ENCODE data around the gene ZNF317. TPM values are rescaled to one million over a fixed set of nuclear protein-coding genes. Genes with fewer than 3 reads are reported as not detected.

ZNF317 gene
- total RNA-seq, 4 donors from 2014 or later, result 17.6 to 24.8 (median 21.5) TPM

GRCh38 chr19:9149997-9150396, 9.8 kb downstream of the ZNF317 start:
- Histone ChIP-seq H3K27ac (replicated peaks in 1 of 4) (no peak overlapping the region), H3K36me3 (peaks cover 0 to 19% (median 5%) of the 10 kb centered on the region in 4 donors), H3K4me1 (peaks cover 0 to 4% (median 0%) of the 10 kb centered on the region in 4 donors), H3K9me3 (peaks cover 0 to 18% (median 10%) of the 10 kb centered on the region in 4 donors), H3K4me3 (no peak overlapping the region), H3K27me3 (no peaks in the 10 kb centered on the region)
- TF ChIP-seq POLR2A (IDR thresholded peaks at IDR 0.05; ENCODE audit: low read depth) (no peak), EP300 (IDR thresholded peaks at IDR 0.05) (no peak), CTCF (IDR thresholded peaks at IDR 0.05) (no peak)
- DNase-seq (ENCODE audit: extremely low spot score), result no peak
- WGBS, result 94% methylated on average over 4 of the region's 4 CpGs
- intact Hi-C loops (cut with DNase I), result loop anchor here (10.0 kb wide), 2 partner anchors 475 to 645 kb away; partner anchors contain the start of gene ZNF561

GRCh38 chr19:9150650-9151049, 10.5 kb downstream of the ZNF317 start:
- DNase-seq (ENCODE audit: extremely low spot score), result no peak
- 97% methylated on average over 5 of the region's 5 CpGs for whole genome bisulfite sequencing
- intact Hi-C loops (cut with DNase I), result no loop called here
- Histone ChIP-seq H3K27me3 (no peaks in the 10 kb centered on the region), H3K27ac (replicated peaks in 1 of 4) (no peak overlapping the region), H3K4me1 (peaks cover 0 to 4% (median 0%) of the 10 kb centered on the region in 4 donors), H3K4me3 (no peak overlapping the region), H3K36me3 (peaks cover 0 to 19% (median 10%) of the 10 kb centered on the region in 4 donors), H3K9me3 (peaks cover 0 to 18% (median 7%) of the 10 kb centered on the region in 4 donors)
- TF ChIP-seq EP300 (IDR thresholded peaks at IDR 0.05) (no peak), CTCF (IDR thresholded peaks at IDR 0.05) (no peak), POLR2A (IDR thresholded peaks at IDR 0.05; ENCODE audit: low read depth) (no peak), POLR2AphosphoS5 (IDR thresholded peaks at IDR 0.05) (no peak)

- no peak overlapping the region for H3K4me3 ChIP-seq
- no peaks in the 10 kb centered on the region for H3K27me3 ChIP-seq
- no peak overlapping the region for H3K27ac ChIP-seq (replicated peaks in 1 of 4)
- DNase-seq (ENCODE audit: extremely low spot score), result no peak
- no peak for TF ChIP-seq EP300 (IDR thresholded peaks at IDR 0.05)
- no peak for TF ChIP-seq POLR2A (IDR thresholded peaks at IDR 0.05; ENCODE audit: low read depth)
- no peak for TF ChIP-seq CTCF (IDR thresholded peaks at IDR 0.05)
- no peak for TF ChIP-seq POLR2AphosphoS5 (IDR thresholded peaks at IDR 0.05)
- H3K36me3 ChIP-seq, result peaks cover 3 to 26% (median 17%) of the 10 kb centered on the region in 4 donors
- intact Hi-C loops (cut with DNase I), result no loop called here
- peaks cover 0 to 17% (median 7%) of the 10 kb centered on the region in 4 donors for H3K9me3 ChIP-seq
- H3K4me1 ChIP-seq, result peaks cover 0 to 4% (median 0%) of the 10 kb centered on the region in 4 donors
- WGBS, result 95% methylated on average over 5 of the region's 5 CpGs
These were observed 11.2 kb downstream of the ZNF317 start for GRCh38 chr19:9151367-9151766.

GRCh38 chr19:9155591-9155990, 15.4 kb downstream of the ZNF317 start:
- H3K4me1 ChIP-seq, result no peaks in the 10 kb centered on the region
- no peak for TF ChIP-seq EP300 (IDR thresholded peaks at IDR 0.05)
- TF ChIP-seq CTCF (IDR thresholded peaks at IDR 0.05), result no peak
- no peak for TF ChIP-seq POLR2A (IDR thresholded peaks at IDR 0.05; ENCODE audit: low read depth)
- no peak for TF ChIP-seq POLR2AphosphoS5 (IDR thresholded peaks at IDR 0.05)
- no peak for DNase-seq (ENCODE audit: extremely low spot score)
- no peak overlapping the region for H3K4me3 ChIP-seq
- no peak overlapping the region for H3K27ac ChIP-seq (replicated peaks in 1 of 4)
- peaks cover 0 to 17% (median 7%) of the 10 kb centered on the region in 4 donors for H3K9me3 ChIP-seq
- H3K36me3 ChIP-seq, result peaks cover 43 to 63% (median 55%) of the 10 kb centered on the region in 4 donors
- WGBS, result 97% methylated on average over 4 of the region's 4 CpGs
- intact Hi-C loops (cut with DNase I), result no loop called here
- H3K27me3 ChIP-seq, result no peaks in the 10 kb centered on the region

- Histone ChIP-seq H3K9me3 (peaks cover 0 to 17% (median 7%) of the 10 kb centered on the region in 4 donors), H3K27ac (replicated peaks in 1 of 4) (no peak overlapping the region), H3K4me3 (no peak overlapping the region), H3K4me1 (no peaks in the 10 kb centered on the region), H3K27me3 (no peaks in the 10 kb centered on the region), H3K36me3 (peaks cover 50 to 70% (median 63%) of the 10 kb centered on the region in 4 donors)
- TF ChIP-seq EP300 (IDR thresholded peaks at IDR 0.05) (no peak), CTCF (IDR thresholded peaks at IDR 0.05) (no peak), POLR2AphosphoS5 (IDR thresholded peaks at IDR 0.05) (no peak), POLR2A (IDR thresholded peaks at IDR 0.05; ENCODE audit: low read depth) (no peak)
- intact Hi-C loops (cut with DNase I), result no loop called here
- DNase-seq (ENCODE audit: extremely low spot score), result no peak
- WGBS, result 83% methylated on average over 1 of the region's 1 CpG
These were observed 16.1 kb downstream of the ZNF317 start for GRCh38 chr19:9156304-9156703.
